Neutrophil (primary cell): ENCODE results near the gene ADAMTS16.

ENCODE experiments used
- H3K27ac ChIP-seq: fragments of 200-600 bp; sonication (generic); 2 replicates; pipeline ENCODE4 v1.5.1; 2016; ENCODE audit warnings: mild to moderate bottlenecking, moderate library complexity
- H3K27me3 ChIP-seq: fragments of 200-600 bp; sonication (generic); 2 replicates; pipeline ENCODE4 v1.6.0; 2016; ENCODE audit warnings: mild to moderate bottlenecking
- H3K36me3 ChIP-seq: fragments of 200-600 bp; sonication (generic); 2 replicates; pipeline ENCODE4 v1.5.1; 2017
- H3K4me1 ChIP-seq, 2 experiments: fragments of 200-600 bp in 1 of 2; sonication (generic) in 1 of 2; 1 replicate in 1 of 2; 2 replicates in 1 of 2; pipeline versions ENCODE4 v1.5.1 to v1.6.1; 2013 to 2016; ENCODE audit warnings: low read depth in 1 of 2, low read length in 1 of 2, mild to moderate bottlenecking in 1 of 2, moderate library complexity in 1 of 2; ENCODE audit not compliant: control insufficient read depth in 1 of 2, insufficient read depth in 1 of 2
- H3K4me3 ChIP-seq, 2 experiments: fragments of 200-600 bp in 1 of 2; sonication (generic) in 1 of 2; 1 replicate in 1 of 2; 2 replicates in 1 of 2; pipeline ENCODE4 v1.5.1; 2013 to 2016; ENCODE audit warnings: low read depth in 1 of 2, low read length in 1 of 2, mild to moderate bottlenecking in 1 of 2, moderate library complexity in 1 of 2
- H3K9me3 ChIP-seq: fragments of 200-600 bp; sonication (generic); 2 replicates; pipeline ENCODE4 v1.5.1; 2016
- CTCF ChIP-seq: fragments of 200-600 bp; sonication (generic); IDR thresholded peaks from 2 replicates; pipeline ENCODE4 v1.5.1; 2016; ENCODE audit warnings: antibody characterized with exemption

Gene ADAMTS16

GRCh38 chr5:5209089-5209488 lies 69.0 kb downstream of the ADAMTS16 start:
- Histone ChIP-seq H3K4me1 (no peaks in the 10 kb centered on the region), H3K4me3 (no peak overlapping the region), H3K9me3 (no peaks in the 10 kb centered on the region), H3K27ac (no peak overlapping the region), H3K36me3 (no peaks in the 10 kb centered on the region), H3K27me3 (no peaks in the 10 kb centered on the region)
- no peak for TF ChIP-seq CTCF

- Histone ChIP-seq H3K27ac (no peak overlapping the region), H3K36me3 (no peaks in the 10 kb centered on the region), H3K4me1 (no peaks in the 10 kb centered on the region), H3K9me3 (no peaks in the 10 kb centered on the region), H3K4me3 (no peak overlapping the region), H3K27me3 (no peaks in the 10 kb centered on the region)
- no peak for TF ChIP-seq CTCF
Measured at GRCh38 chr5:5209510-5210286, 69.6 kb downstream of the ADAMTS16 start.

GRCh38 chr5:5217371-5217770 lies 77.2 kb downstream of the ADAMTS16 start:
- H3K36me3 ChIP-seq, result no peaks in the 10 kb centered on the region
- no peaks in the 10 kb centered on the region for H3K9me3 ChIP-seq
- no peak overlapping the region for H3K4me3 ChIP-seq
- no peaks in the 10 kb centered on the region for H3K27me3 ChIP-seq
- no peak for TF ChIP-seq CTCF
- no peaks in the 10 kb centered on the region for H3K4me1 ChIP-seq
- H3K27ac ChIP-seq, result no peak overlapping the region

- no peak overlapping the region for H3K4me3 ChIP-seq
- H3K36me3 ChIP-seq, result no peaks in the 10 kb centered on the region
- no peaks in the 10 kb centered on the region for H3K27me3 ChIP-seq
- H3K27ac ChIP-seq, result no peak overlapping the region
- H3K4me1 ChIP-seq, result no peaks in the 10 kb centered on the region
- no peaks in the 10 kb centered on the region for H3K9me3 ChIP-seq
- TF ChIP-seq CTCF, result no peak
Measured at GRCh38 chr5:5218396-5218795, 78.3 kb downstream of the ADAMTS16 start.

GRCh38 chr5:5219541-5219940 lies 79.4 kb downstream of the ADAMTS16 start:
- no peak for TF ChIP-seq CTCF
- Histone ChIP-seq H3K36me3 (no peaks in the 10 kb centered on the region), H3K4me1 (no peaks in the 10 kb centered on the region), H3K9me3 (no peaks in the 10 kb centered on the region), H3K27ac (no peak overlapping the region), H3K4me3 (no peak overlapping the region), H3K27me3 (no peaks in the 10 kb centered on the region)
